ENCODE data around the gene SLF1.

- TF ChIP-seq, protein P1, sequence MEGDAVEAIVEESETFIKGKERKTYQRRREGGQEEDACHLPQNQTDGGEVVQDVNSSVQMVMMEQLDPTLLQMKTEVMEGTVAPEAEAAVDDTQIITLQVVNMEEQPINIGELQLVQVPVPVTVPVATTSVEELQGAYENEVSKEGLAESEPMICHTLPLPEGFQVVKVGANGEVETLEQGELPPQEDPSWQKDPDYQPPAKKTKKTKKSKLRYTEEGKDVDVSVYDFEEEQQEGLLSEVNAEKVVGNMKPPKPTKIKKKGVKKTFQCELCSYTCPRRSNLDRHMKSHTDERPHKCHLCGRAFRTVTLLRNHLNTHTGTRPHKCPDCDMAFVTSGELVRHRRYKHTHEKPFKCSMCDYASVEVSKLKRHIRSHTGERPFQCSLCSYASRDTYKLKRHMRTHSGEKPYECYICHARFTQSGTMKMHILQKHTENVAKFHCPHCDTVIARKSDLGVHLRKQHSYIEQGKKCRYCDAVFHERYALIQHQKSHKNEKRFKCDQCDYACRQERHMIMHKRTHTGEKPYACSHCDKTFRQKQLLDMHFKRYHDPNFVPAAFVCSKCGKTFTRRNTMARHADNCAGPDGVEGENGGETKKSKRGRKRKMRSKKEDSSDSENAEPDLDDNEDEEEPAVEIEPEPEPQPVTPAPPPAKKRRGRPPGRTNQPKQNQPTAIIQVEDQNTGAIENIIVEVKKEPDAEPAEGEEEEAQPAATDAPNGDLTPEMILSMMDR (IDR thresholded peaks at IDR 0.05) = no peak
- TF ChIP-seq POLR2A (IDR thresholded peaks at IDR 0.05) = no peak
These were observed 87.0 kb downstream of the SLF1 start for GRCh38 chr5:94705427-94705826.

Data from body of pancreas (tissue), 4 donors.